ENCODE measurements around the gene CDC16.
A peak's percentile ranks its signal among the peaks of the same experiment; 100 is the strongest.

CDC16 gene

DNA sequence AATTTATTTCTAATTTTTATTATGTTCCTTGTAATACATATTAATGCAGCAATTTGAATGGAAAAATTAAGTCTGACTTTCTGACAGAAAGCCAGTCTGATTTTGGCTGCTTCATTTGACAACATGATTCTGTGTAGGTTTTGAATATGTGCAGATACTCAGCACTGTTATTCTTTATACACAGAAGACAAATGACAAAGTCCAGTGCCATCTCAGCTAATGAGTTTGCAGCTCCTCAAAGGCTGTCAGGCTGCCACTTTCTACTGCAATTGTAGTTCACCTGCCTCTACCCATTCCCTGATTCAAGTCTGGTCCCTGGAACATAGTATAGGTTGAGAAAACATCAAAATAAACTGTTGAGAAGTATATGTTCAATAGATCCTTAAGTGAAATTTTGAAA lies 76.7 kb downstream of the CDC16 start:
- Histone ChIP-seq H3K27me3 (ENCODE audit: insufficient read depth, low read depth, severe bottlenecking) (no peaks in the 10 kb centered on the region), H3K36me3 (peaks cover 20% of the 10 kb centered on the region), H3K27ac (no peak overlapping the region), H3K4me3 (ENCODE audit: low read depth, low read length) (no peak overlapping the region), H3K9me3 (ENCODE audit: severe bottlenecking) (no peaks in the 10 kb centered on the region)
- TF ChIP-seq, protein P1, sequence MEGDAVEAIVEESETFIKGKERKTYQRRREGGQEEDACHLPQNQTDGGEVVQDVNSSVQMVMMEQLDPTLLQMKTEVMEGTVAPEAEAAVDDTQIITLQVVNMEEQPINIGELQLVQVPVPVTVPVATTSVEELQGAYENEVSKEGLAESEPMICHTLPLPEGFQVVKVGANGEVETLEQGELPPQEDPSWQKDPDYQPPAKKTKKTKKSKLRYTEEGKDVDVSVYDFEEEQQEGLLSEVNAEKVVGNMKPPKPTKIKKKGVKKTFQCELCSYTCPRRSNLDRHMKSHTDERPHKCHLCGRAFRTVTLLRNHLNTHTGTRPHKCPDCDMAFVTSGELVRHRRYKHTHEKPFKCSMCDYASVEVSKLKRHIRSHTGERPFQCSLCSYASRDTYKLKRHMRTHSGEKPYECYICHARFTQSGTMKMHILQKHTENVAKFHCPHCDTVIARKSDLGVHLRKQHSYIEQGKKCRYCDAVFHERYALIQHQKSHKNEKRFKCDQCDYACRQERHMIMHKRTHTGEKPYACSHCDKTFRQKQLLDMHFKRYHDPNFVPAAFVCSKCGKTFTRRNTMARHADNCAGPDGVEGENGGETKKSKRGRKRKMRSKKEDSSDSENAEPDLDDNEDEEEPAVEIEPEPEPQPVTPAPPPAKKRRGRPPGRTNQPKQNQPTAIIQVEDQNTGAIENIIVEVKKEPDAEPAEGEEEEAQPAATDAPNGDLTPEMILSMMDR (IDR thresholded peaks at IDR 0.05; ENCODE audit: low read depth, low read length) = no peak
- no peak for DNase-seq

DNA sequence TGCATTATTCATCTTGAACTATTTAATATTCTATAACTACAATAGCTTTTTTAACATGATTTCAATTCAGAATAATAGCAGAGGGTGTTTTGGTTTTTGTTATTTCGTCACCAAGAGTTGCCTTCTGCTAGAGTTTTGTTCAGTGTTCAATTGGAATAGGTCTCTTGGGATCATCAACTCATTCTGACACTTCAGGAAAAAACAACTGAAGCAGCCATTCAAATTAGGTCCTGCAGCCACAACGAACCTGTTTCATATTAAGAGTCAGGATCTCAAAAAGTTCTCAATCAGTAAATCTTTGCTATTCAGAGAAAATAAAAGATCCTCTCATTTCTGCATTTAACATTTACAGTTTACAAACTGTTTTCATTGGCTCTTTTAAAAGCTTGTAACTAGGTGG lies 77.2 kb downstream of the CDC16 start:
- TF ChIP-seq, protein P1 (IDR thresholded peaks at IDR 0.05; ENCODE audit: low read depth, low read length) = no peak
- Histone ChIP-seq H3K27ac (no peak overlapping the region), H3K36me3 (peaks cover 20% of the 10 kb centered on the region), H3K4me3 (ENCODE audit: low read depth, low read length) (no peak overlapping the region), H3K27me3 (ENCODE audit: insufficient read depth, low read depth, severe bottlenecking) (no peaks in the 10 kb centered on the region), H3K9me3 (ENCODE audit: severe bottlenecking) (no peaks in the 10 kb centered on the region)
- no peak for DNase-seq

DNA sequence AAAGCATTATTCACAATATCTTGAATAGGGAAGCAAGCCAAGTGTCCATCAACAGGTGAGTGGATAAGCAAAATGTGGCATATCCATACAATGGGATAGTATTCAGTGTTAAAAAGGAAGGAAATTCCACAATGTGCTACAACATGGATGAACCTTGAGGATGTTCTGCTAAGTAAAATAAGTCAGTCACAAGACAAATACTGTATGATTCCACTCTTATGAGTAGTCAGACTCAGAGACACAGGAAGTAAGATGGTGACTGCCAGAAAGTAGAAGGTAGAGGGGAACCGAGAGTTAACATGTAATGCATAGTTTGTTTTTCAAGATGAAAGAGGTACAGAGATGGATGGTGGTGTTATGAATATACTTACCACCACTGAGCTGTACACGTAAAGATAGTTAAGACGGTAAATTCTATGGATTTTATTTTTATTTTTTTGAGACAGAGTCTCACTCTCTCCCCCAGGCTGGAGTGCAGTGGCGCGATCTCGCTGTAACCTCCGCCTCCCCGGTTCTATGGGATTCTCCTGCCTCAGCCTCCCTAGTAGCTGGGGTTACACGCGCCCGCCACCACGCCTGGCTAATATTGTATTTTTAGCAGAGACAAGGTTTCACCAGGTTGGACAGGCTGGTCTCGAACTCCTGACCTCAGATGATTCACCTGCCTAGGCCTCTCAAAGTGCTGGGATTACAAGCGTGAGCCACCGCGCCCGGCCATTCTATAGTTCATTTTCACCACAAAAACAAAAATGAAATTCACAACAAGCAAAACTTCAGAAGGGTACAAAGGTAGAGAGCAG lies 78.6 kb downstream of the CDC16 start:
- no peak for DNase-seq
- TF ChIP-seq, protein P1 (IDR thresholded peaks at IDR 0.05; ENCODE audit: low read depth, low read length) = no peak
- Histone ChIP-seq H3K36me3 (peaks cover 27% of the 10 kb centered on the region), H3K27me3 (ENCODE audit: insufficient read depth, low read depth, severe bottlenecking) (no peaks in the 10 kb centered on the region), H3K4me3 (ENCODE audit: low read depth, low read length) (peak overlapping the region; percentile 90), H3K27ac (peak overlapping the region; percentile 91), H3K9me3 (ENCODE audit: severe bottlenecking) (no peaks in the 10 kb centered on the region)

DNA sequence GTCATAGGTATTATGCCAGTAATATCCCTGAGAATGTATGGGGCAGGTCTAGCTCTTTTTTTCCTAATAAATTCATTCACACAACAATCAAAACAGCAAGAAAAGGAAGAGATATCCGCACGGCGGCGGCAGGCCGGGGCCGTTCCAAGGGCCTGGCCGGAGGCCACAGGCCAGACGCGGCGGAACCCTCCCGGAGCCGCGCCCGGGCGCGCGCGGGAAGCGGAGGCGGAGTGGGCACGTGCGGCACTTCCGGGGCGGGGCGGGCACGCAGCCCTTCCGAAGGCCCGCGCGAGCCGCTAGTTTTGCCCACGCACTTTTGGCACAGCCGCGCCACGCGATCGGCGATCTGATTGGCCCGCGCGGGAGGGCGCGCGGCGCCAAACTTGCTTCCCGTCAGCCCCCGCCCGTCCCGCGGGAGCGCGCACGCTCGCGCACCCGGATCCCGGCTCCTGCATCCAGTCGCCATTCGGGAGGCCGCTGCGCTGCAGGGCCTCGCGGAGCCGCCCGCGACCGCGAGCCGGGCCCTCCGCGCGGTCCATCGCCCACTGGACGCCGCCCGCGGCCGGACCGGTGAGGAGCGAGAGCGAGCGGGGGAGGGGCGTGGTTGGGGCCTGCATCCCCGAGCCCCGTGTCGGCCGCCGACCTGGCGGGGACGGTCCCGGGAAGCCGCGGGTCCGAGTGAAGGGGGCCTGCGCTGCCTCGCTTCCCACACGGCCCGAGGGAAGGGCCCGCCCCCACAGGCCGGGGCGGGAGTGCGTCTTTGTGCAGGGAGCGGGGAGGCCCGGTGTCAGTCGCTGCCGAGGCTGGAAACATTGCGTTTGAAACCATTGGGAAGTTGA lies 79.6 kb downstream of the CDC16 start, which contains the start of gene CHAMP1:
TSS of gene CHAMP1 (plus strand) at position 430 of the 839 bp plus-strand sequence. CDS start 9,340 bp downstream, outside the sequence.
- Histone ChIP-seq H3K4me3 (ENCODE audit: low read depth, low read length) (peak within 1 kb of the TSS; percentile 90), H3K27me3 (ENCODE audit: insufficient read depth, low read depth, severe bottlenecking) (no peaks in the 10 kb centered on the region), H3K27ac (peak within 1 kb of the TSS; percentile 91), H3K36me3 (peaks cover 32% of the 10 kb centered on the region), H3K9me3 (ENCODE audit: severe bottlenecking) (no peaks in the 10 kb centered on the region)
- DNase-seq = peak; percentile 100
- TF ChIP-seq, protein P1 (IDR thresholded peaks at IDR 0.05; ENCODE audit: low read depth, low read length) = 0 out of 2 replicates have a peak, but pooled peaks have one; percentile 6

DNA sequence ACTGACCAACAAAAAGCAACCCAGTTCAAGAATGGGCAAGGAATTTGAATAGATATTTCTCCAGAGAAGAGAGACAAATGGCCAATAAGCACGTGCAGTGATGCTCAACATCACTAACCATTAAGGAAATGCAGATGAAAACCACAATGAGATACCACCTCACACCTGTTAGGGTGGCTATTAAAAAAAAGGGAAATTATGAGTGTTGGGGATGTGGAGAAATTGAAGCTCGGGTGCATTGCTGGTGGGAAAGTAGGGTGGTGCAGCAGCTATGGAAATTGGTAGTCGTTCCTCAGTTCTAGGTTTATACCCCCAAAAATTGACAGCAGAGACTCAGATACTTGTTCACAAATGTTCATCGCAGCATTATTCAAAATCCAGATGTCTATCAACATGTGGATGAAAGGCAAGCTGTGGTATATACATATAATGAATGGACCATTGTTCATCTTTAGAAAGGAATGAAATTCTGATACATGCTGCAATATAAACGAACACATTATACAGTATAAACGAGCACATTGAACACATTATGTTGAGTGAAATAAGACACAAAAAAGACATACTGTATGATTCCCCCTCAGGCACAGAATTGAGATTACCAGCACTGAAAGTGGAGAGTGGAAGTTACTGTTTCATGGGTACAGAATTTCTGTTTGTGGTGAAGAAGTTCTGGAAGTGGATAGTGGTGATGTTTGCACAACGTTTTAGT lies 80.5 kb downstream of the CDC16 start:
- DNase-seq = no peak

More for the DNA sequence above, 80.5 kb downstream of the CDC16 start:
- TF ChIP-seq, protein P1 (IDR thresholded peaks at IDR 0.05; ENCODE audit: low read depth, low read length) = no peak
- Histone ChIP-seq H3K27ac (peak overlapping the region; percentile 91), H3K27me3 (ENCODE audit: insufficient read depth, low read depth, severe bottlenecking) (no peaks in the 10 kb centered on the region), H3K9me3 (ENCODE audit: severe bottlenecking) (no peaks in the 10 kb centered on the region), H3K4me3 (ENCODE audit: low read depth, low read length) (peak overlapping the region; percentile 90), H3K36me3 (peaks cover 42% of the 10 kb centered on the region)

Measured in WERI-Rb-1 (cell line).